Hepatocyte (in vitro differentiated cells): ENCODE results near the gene CNOT6L. TPM values are rescaled to one million over a fixed set of nuclear protein-coding genes. Genes with fewer than 3 reads are reported as not detected.

Experiments used
- DNase-seq: peaks from one replicate; pipeline ENCODE4 v3.0.0-alpha.2; 2016; ENCODE audit warnings: low spot score
- H2AFZ ChIP-seq: fragments of 200-600 bp; sonication (generic); 2 replicates; pipeline ENCODE4 v1.6.0; 2016; ENCODE audit warnings: antibody characterized with exemption, mild to moderate bottlenecking
- H3K27ac ChIP-seq: fragments of 200-600 bp; sonication (generic); 2 replicates; pipeline ENCODE4 v1.5.1; 2016; ENCODE audit warnings: mild to moderate bottlenecking
- H3K27me3 ChIP-seq: fragments of 200-600 bp; sonication (generic); 2 replicates; pipeline ENCODE4 v1.6.1; 2016
- H3K36me3 ChIP-seq: fragments of 200-600 bp; sonication (generic); replicated peaks from 2 replicates; pipeline ENCODE4 v1.5.1; 2016; ENCODE audit warnings: low read depth; ENCODE audit not compliant: insufficient read depth
- H3K4me1 ChIP-seq: fragments of 200-600 bp; sonication (generic); 2 replicates; pipeline ENCODE4 v1.5.1; 2016; ENCODE audit warnings: mild to moderate bottlenecking, moderate library complexity; ENCODE audit not compliant: insufficient read depth
- H3K4me2 ChIP-seq: fragments of 200-600 bp; sonication (generic); 2 replicates; pipeline ENCODE4 v1.6.0; 2016
- H3K4me3 ChIP-seq: fragments of 200-600 bp; sonication (generic); 2 replicates; pipeline ENCODE4 v1.5.1; 2016; ENCODE audit warnings: mild to moderate bottlenecking
- H3K79me2 ChIP-seq: fragments of 200-600 bp; sonication (generic); 2 replicates; pipeline ENCODE4 v1.6.0; 2017; ENCODE audit warnings: mild to moderate bottlenecking
- H3K9me2 ChIP-seq: fragments of 200-600 bp; sonication (generic); replicated peaks from 2 replicates; pipeline ENCODE4 v1.6.0; 2017; ENCODE audit warnings: mild to moderate bottlenecking; ENCODE audit not compliant: insufficient read depth
- H3K9me3 ChIP-seq: fragments of 200-600 bp; sonication (generic); 2 replicates; pipeline ENCODE4 v1.5.1; 2016; ENCODE audit warnings: low read depth, mild to moderate bottlenecking
- H4K20me1 ChIP-seq: fragments of 200-600 bp; sonication (generic); 2 replicates; pipeline ENCODE4 v1.6.0; 2016; ENCODE audit warnings: mild to moderate bottlenecking; ENCODE audit not compliant: insufficient read depth, poor library complexity, severe bottlenecking
- CTCF ChIP-seq: fragments of 200-600 bp; sonication (generic); IDR thresholded peaks from 2 replicates; pipeline ENCODE4 v1.5.1; 2016; ENCODE audit warnings: antibody characterized with exemption, mild to moderate bottlenecking; ENCODE audit not compliant: poor library complexity
- EZH2 ChIP-seq: fragments of 200-600 bp; sonication (generic); IDR thresholded peaks from 2 replicates; pipeline ENCODE4 v1.6.1; 2016; ENCODE audit warnings: antibody characterized with exemption, mild to moderate bottlenecking, borderline replicate concordance
- EZH2phosphoT487 ChIP-seq: fragments of 200-600 bp; sonication (generic); IDR thresholded peaks from one replicate; pipeline ENCODE4 v1.6.1; 2018; ENCODE audit warnings: antibody characterized with exemption, mild to moderate bottlenecking, low read depth, moderate library complexity; ENCODE audit not compliant: unreplicated experiment, severe bottlenecking
- WGBS: methylation state at CpG from one replicate; pipeline ENCODE4 v1.1.6; 2016; ENCODE audit warnings: low lambda C conversion rate; ENCODE audit errors: missing lambda C conversion rate; 5-methylcytosine and 5-hydroxymethylcytosine counted together
- polyA plus RNA-seq: library from polyadenylated mRNA; unstranded; fragments of >200 nt; fragmentation: Nextera tagmentation; extraction: Ambion mirVana; gene quantifications from 2 replicates; pipeline ENCODE4 v1.2.1, GENCODE V29; 2016
- total RNA-seq: library from RNA; depleted of rRNA; stranded (reverse); fragments of >200 nt; gene quantifications from 2 replicates; pipeline ENCODE4 v1.2.3, GENCODE V29; 2014

The CNOT6L gene
- total and polyA plus RNA-seq, 2 experiments from 2014 or later, result 7.7 to 20.4 TPM

- Histone ChIP-seq H4K20me1 (peaks cover 20% of the 10 kb centered on the region), H3K4me1 (no peaks in the 10 kb centered on the region), H3K36me3 (no peaks in the 10 kb centered on the region), H3K27me3 (no peaks in the 10 kb centered on the region), H3K9me3 (no peaks in the 10 kb centered on the region), H3K9me2 (no peaks in the 10 kb centered on the region), H3K4me3 (no peak overlapping the region), H3K79me2 (peaks cover 64% of the 10 kb centered on the region), H2AFZ (no peak overlapping the region), H3K4me2 (peak overlapping the region; percentile 68), H3K27ac (peak overlapping the region; percentile 7)
- 61% methylated on average over 6 of the region's 6 CpGs for WGBS
- DNase-seq, result no peak
- TF ChIP-seq CTCF (no peak), EZH2 (no peak), EZH2phosphoT487 (no peak)
Measured at GRCh38 chr4:77776182-77777134, 42.7 kb downstream of the CNOT6L start.

GRCh38 chr4:77773101-77773500 lies 46.1 kb downstream of the CNOT6L start:
- Histone ChIP-seq H4K20me1 (peaks cover 10% of the 10 kb centered on the region), H2AFZ (no peak overlapping the region), H3K79me2 (peaks cover 32% of the 10 kb centered on the region), H3K27me3 (no peaks in the 10 kb centered on the region), H3K4me2 (no peak overlapping the region), H3K4me1 (no peaks in the 10 kb centered on the region), H3K9me3 (no peaks in the 10 kb centered on the region), H3K36me3 (no peaks in the 10 kb centered on the region), H3K9me2 (no peaks in the 10 kb centered on the region), H3K4me3 (no peak overlapping the region), H3K27ac (no peak overlapping the region)
- no peak for DNase-seq
- TF ChIP-seq EZH2 (no peak), EZH2phosphoT487 (no peak), CTCF (no peak)
- WGBS, result 91% methylated on average over 3 of the region's 3 CpGs

GRCh38 chr4:77771566-77771965 lies 47.6 kb downstream of the CNOT6L start:
- Histone ChIP-seq H4K20me1 (peaks cover 5% of the 10 kb centered on the region), H3K79me2 (peaks cover 17% of the 10 kb centered on the region), H2AFZ (no peak overlapping the region), H3K27ac (no peak overlapping the region), H3K4me1 (no peaks in the 10 kb centered on the region), H3K27me3 (no peaks in the 10 kb centered on the region), H3K9me2 (no peaks in the 10 kb centered on the region), H3K9me3 (no peaks in the 10 kb centered on the region), H3K4me3 (no peak overlapping the region), H3K36me3 (no peaks in the 10 kb centered on the region), H3K4me2 (no peak overlapping the region)
- TF ChIP-seq EZH2phosphoT487 (no peak), EZH2 (no peak), CTCF (no peak)
- no peak for DNase-seq
